Chondrocyte (in vitro differentiated cells): ENCODE results near the gene HSD11B1L. TPM values are rescaled to one million over a fixed set of nuclear protein-coding genes. Genes with fewer than 3 reads are reported as not detected.

Experiments
- DNase-seq: peaks from one replicate; pipeline ENCODE4 v3.0.0; 2021; ENCODE audit warnings: mixed read lengths, low spot score
- H3K27ac Mint-ChIP-seq: one replicate; pipeline ENCODE4 v1.8.0; 2021; ENCODE audit warnings: mild to moderate bottlenecking, moderate library complexity, mixed read lengths; ENCODE audit not compliant: unreplicated experiment
- H3K27me3 Mint-ChIP-seq: 2 replicates; pipeline ENCODE4 v1.8.0; 2021; ENCODE audit warnings: low read depth, mixed read lengths
- H3K36me3 Mint-ChIP-seq: 2 replicates; pipeline ENCODE4 v1.8.0; 2021; ENCODE audit warnings: low read depth, mixed read lengths
- H3K4me1 Mint-ChIP-seq: 2 replicates; pipeline ENCODE4 v1.8.0; 2021; ENCODE audit warnings: low read depth, mild to moderate bottlenecking, mixed read lengths
- H3K4me3 Mint-ChIP-seq: one replicate; pipeline ENCODE4 v1.8.0; 2021; ENCODE audit warnings: mild to moderate bottlenecking, moderate library complexity, mixed read lengths; ENCODE audit not compliant: unreplicated experiment
- H3K9me3 Mint-ChIP-seq: 2 replicates; pipeline ENCODE4 v1.8.0; 2021; ENCODE audit warnings: low read depth, mixed read lengths
- total RNA-seq: library from RNA; stranded (reverse); gene quantifications from 3 replicates; pipeline ENCODE4 v1.2.1, GENCODE V29; 2021
- TF ChIP-seq, protein P1 (sequence below): fragments of 200-600 bp; sonication (generic); IDR thresholded peaks from 2 replicates; pipeline ENCODE4 v1.5.0; 2021; ENCODE audit warnings: antibody characterized with exemption, mild to moderate bottlenecking, moderate library complexity

The HSD11B1L gene
- total RNA-seq, 1 donor from 2014 or later: 7.2 TPM

GRCh38 chr19:5644037-5644436 lies 36.8 kb upstream of the HSD11B1L start:
- Mint-ChIP-seq H3K27ac (peak overlapping the region; percentile 59), H3K27me3 (no peaks in the 10 kb centered on the region), H3K4me1 (peaks cover 6% of the 10 kb centered on the region), H3K36me3 (peaks cover 31% of the 10 kb centered on the region), H3K9me3 (no peaks in the 10 kb centered on the region), H3K4me3 (no peak overlapping the region)
- no peak for DNase-seq
- TF ChIP-seq, protein P1, sequence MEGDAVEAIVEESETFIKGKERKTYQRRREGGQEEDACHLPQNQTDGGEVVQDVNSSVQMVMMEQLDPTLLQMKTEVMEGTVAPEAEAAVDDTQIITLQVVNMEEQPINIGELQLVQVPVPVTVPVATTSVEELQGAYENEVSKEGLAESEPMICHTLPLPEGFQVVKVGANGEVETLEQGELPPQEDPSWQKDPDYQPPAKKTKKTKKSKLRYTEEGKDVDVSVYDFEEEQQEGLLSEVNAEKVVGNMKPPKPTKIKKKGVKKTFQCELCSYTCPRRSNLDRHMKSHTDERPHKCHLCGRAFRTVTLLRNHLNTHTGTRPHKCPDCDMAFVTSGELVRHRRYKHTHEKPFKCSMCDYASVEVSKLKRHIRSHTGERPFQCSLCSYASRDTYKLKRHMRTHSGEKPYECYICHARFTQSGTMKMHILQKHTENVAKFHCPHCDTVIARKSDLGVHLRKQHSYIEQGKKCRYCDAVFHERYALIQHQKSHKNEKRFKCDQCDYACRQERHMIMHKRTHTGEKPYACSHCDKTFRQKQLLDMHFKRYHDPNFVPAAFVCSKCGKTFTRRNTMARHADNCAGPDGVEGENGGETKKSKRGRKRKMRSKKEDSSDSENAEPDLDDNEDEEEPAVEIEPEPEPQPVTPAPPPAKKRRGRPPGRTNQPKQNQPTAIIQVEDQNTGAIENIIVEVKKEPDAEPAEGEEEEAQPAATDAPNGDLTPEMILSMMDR: no peak

GRCh38 chr19:5645409-5645808 lies 35.4 kb upstream of the HSD11B1L start:
- Mint-ChIP-seq H3K4me1 (peaks cover 6% of the 10 kb centered on the region), H3K27ac (no peak overlapping the region), H3K4me3 (no peak overlapping the region), H3K27me3 (no peaks in the 10 kb centered on the region), H3K9me3 (no peaks in the 10 kb centered on the region), H3K36me3 (peaks cover 39% of the 10 kb centered on the region)
- no peak for DNase-seq
- TF ChIP-seq, protein P1: no peak

- peaks cover 39% of the 10 kb centered on the region for H3K36me3 Mint-ChIP-seq
- TF ChIP-seq, protein P1: no peak
- no peak overlapping the region for H3K27ac Mint-ChIP-seq
Observed at GRCh38 chr19:5646703-5647102, 34.1 kb upstream of the HSD11B1L start.

DNA sequence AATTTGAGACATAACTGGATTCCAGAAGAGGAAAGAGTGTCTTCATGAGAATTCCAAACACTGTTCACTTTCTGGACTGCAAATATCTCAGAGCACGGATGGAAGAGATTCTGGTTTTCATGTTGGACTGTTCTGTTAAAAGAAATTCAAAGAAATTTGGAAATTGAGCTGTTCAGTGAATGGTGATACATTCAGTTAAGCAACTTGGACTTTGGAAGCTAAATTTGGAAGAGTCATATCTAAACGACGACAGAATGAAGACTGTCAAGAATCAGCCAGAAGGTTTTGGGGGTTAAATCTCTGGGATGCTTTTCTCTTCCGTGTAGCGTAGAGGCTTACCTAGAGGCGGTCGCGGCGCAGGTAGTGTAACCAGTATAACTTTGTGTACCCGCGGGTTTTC lies 32.4 kb upstream of the HSD11B1L start:
- H3K4me1 Mint-ChIP-seq: peaks cover 3% of the 10 kb centered on the region
- H3K27me3 Mint-ChIP-seq: no peaks in the 10 kb centered on the region
- DNase-seq: no peak
- H3K36me3 Mint-ChIP-seq: peaks cover 45% of the 10 kb centered on the region
- peak overlapping the region; percentile 12 for H3K27ac Mint-ChIP-seq
- H3K9me3 Mint-ChIP-seq: no peaks in the 10 kb centered on the region
- no peak overlapping the region for H3K4me3 Mint-ChIP-seq
- TF ChIP-seq, protein P1: no peak

More at GRCh38 chr19:5646703-5647102, 34.1 kb upstream of the HSD11B1L start:
- no peaks in the 10 kb centered on the region for H3K27me3 Mint-ChIP-seq
- no peak overlapping the region for H3K4me3 Mint-ChIP-seq
- H3K4me1 Mint-ChIP-seq: peaks cover 6% of the 10 kb centered on the region
- DNase-seq: no peak
- no peaks in the 10 kb centered on the region for H3K9me3 Mint-ChIP-seq

GRCh38 chr19:5651361-5651760 lies 29.5 kb upstream of the HSD11B1L start:
- no peaks in the 10 kb centered on the region for H3K4me1 Mint-ChIP-seq
- no peak overlapping the region for H3K27ac Mint-ChIP-seq
- H3K36me3 Mint-ChIP-seq: peaks cover 50% of the 10 kb centered on the region
- no peaks in the 10 kb centered on the region for H3K9me3 Mint-ChIP-seq
- DNase-seq: no peak
- TF ChIP-seq, protein P1: no peak
- no peak overlapping the region for H3K4me3 Mint-ChIP-seq
- H3K27me3 Mint-ChIP-seq: no peaks in the 10 kb centered on the region
